Activated CD8-positive, alpha-beta memory T cell treated with anti-CD3 and anti-CD28 coated beads, Interleukin-2, amount 50 U/mL, for 24 hours (primary cell): ENCODE measurements around the gene CUEDC1.

Experiments
- DNase-seq: peaks from one replicate; pipeline ENCODE4 v3.0.0-alpha.2; 2020; ENCODE audit errors: extremely low read depth

The CUEDC1 gene

DNA sequence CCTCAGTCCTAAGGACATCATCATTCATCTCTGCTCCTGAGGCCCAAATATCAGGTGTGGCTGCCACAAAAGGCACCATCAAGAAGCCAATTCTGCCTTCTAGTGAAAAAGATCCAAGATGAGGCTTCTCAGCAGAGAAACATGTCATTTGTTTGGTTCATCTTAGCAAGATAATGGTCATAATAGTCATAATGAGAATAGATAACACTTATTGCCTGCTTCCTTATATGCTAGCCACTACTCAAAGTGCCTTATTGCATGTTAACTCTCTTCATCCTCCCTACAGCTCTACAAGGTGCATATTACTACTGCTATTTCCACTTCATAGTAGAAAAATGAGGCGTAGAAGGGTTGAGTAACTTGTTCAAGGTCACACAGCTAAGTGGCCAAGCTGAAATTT, 60.4 kb downstream of the CUEDC1 start:
- no peak for DNase-seq

GRCh38 chr17:57892820-57893595, 62.2 kb downstream of the CUEDC1 start:
- DNase-seq, result no peak

GRCh38 chr17:57892146-57892819, 62.9 kb downstream of the CUEDC1 start:
- DNase-seq, result peak; percentile 58

- no peak for DNase-seq
These were observed 64.4 kb downstream of the CUEDC1 start for GRCh38 chr17:57890857-57891232.

- DNase-seq, result no peak
These were observed 65.0 kb downstream of the CUEDC1 start for GRCh38 chr17:57889892-57890856.

GRCh38 chr17:57889252-57889651, 66.0 kb downstream of the CUEDC1 start:
- no peak for DNase-seq

- no peak for DNase-seq
These were observed 66.6 kb downstream of the CUEDC1 start for GRCh38 chr17:57888311-57889216.

- DNase-seq, result no peak
These were observed 68.1 kb downstream of the CUEDC1 start for GRCh38 chr17:57887161-57887560.

- DNase-seq, result no peak
These were observed 69.2 kb downstream of the CUEDC1 start for GRCh38 chr17:57886020-57886419.

DNA sequence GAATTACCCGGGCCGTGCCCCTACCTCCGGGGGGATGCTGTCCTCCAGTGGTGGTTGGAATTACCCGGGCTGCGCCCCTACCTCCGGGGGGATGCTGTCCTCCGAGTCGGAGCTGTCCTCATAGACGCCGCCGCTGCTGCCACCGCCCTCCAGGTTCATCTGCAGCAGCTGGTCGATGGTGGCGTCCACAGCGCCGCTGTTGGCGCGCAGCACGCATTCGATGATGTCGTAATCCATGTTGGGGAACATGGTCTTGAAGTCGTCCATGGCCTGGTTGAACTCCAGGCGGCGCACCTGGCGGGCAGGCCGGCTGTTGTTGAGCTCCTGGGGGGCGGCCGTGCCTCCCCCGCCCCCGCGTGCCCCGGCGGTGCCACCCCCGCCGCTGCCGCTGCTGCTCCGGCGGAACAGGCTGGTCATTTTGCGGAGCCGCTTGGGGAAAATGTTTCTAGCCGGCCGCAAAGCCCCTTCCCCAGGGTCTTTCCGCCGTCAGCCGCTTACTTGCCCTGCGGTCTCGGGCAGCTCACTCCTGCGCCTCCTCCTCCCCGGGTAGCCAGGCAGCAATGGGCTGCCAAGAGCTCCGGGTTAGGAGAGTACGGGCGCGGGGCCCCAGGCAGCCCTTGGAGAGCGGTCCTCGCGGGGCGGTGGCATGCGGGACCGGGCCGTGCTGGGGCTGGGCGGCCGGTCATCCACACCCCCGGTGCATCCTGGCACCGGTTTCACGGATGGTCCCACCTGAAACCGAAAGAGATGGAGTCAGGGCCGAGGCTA, 69.9 kb downstream of the CUEDC1 start:
- DNase-seq, result no peak

DNA sequence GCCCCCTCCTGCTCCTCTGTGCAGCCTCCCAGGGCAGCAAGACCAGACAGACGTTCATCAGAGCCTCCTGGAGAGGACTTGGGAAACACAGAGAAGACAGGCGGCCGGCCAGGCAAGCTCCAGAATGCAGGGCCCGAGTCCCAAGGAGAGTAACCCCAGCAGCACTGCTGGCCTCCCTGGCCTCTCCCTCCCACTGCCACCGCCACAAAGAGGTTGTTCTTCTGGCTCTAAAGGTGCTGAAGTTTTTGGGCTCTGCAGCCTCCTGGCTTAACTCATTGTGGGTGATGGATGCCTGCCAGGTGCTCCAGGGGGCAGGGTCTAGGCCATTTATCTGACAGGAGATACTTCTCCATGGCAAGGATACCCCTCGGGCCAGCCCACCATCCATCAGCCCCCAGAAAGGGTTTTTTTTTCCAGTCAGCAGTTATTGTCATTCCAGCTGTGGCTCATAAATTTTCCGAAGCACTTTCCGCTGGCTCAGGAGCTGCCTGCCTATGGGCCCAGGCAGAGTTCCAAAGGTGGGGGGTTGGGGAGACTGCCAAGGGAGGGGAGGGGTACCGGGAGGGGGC, 73.3 kb downstream of the CUEDC1 start:
- DNase-seq, result no peak

DNA sequence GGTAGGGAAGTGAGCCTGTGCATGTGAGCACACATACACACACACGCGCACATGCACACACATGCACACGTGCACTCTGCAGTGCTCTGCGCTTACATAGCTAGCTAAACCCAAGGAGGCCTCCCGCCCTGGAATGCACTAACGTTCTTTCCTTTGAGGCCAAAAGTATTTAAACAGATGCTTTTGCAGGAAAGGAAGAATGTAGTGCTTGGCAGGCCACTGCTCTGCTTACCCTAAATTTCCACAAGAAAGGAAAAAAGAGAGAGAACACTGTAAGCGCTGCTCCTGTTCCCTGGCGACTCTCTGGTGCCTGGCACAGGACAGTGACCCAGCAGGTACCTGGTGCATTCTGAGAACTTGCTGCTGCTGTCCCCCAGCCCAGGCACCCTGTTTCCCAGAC, 74.1 kb downstream of the CUEDC1 start:
- DNase-seq, result no peak

DNA sequence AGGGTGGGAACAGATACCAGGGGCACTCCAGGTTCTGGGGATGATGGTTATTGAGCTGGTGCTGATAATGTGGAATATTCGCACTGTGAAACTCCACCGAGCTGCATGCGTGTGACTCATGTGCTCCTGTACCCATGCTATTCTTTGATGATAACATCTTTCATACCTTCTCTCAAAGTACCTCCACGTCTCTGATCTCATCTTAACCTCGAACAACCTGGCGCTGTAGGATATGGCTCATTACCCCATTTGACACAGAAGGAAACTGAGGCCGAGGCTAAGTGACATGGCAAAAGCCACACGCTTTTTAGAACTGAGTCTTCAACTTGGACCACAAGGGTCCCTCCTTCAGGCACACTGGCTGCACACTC, 75.1 kb downstream of the CUEDC1 start:
- no peak for DNase-seq

DNA sequence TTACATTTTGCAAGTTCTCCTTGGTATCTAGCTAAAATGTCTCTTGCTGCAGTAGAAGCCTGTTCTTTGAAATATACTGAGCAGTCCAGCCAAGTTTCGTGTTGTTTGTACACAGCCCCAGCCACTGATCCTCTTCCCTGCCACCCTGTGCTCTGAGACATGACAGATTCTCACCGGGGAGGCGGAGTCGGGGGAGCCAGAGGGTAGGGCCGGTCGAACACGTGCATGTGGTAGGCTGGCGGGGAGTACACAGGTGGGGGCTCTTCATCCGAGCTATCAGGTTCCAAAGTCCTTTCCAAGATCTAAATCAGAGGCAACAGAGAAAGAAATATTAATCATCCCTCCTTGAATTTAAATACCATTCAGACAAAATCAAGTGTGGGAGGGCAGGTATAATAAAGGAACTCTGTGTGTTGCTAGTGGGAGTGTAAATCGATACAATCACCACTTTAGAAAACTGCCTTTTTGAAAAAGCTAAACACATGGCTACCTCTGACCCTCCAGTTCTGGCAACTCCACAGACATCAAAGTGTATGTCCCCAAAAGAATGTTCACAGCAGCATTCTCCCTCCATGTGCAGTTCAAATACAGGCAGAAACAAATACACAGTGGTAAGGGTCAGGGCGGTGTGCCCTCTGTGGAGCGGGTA, 75.7 kb downstream of the CUEDC1 start:
- DNase-seq, result no peak

DNA sequence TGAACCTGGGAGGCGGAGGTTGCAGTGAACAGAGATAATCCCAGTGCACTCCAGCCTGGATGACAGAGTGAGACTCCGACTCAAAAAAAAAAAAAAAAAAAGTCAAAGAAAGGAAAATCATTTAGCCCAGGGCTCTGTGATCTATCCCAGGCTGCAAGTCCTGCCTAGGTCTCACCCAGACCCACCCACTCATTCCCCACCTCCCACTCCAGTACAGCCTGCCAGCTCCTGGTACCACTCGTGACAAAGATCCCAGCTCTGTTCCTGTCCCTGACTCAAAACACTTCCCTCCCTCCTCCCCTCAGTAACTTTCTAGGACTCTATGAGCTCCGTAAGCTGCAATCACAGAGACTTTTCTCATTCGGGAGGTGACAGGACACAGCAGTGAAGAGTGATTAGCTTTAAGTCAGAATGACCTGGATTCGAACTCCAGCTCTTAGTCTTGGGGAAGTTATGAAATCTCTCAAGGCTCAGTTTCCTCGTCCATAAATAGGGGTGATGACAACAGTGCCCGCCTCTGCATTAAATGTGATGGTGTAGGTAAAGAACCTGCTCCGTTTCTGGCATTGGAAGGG, 77.3 kb downstream of the CUEDC1 start:
- no peak for DNase-seq

GRCh38 chr17:57876866-57877237, 78.4 kb downstream of the CUEDC1 start:
- no peak for DNase-seq

DNA sequence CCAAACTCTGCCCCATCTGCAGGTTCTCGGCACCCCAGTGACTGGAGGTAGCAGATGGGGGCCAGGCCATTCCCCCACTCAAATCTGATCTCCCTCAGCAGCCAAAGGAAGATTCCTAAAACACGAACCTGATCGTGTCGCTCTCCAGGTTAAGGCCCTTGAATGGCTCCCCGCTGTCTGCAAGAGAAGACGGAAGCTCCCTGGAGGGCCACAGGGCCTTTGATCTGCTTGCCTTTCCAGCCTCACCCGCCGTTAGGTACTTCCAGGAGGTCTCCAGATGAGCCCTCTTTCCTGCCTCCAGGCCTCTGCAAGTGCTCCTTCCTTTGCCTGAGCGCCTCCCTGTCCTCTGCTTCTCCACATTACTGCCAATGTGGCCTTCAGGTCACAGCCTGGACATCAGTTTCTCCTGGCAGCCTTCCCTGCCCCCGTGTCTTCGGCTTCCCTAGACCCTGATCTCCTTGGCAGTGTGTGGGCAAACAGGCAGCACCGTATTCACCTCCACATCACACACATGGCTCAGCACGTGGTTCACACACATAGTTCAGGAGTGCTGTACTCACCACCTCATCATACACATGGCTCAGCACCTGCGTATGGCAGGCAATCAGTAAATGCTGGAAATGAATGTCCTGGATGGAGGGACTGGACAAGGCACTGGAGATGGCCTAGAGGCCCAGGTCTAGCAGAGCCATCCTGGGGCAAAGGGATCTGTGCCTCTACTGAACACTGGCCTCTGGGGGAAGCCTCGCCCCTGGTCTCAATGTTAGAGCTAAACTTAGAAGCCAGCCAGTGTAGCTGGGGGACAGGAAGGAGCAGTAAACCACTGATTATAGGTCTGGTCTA, 79.0 kb downstream of the CUEDC1 start:
- no peak for DNase-seq

- DNase-seq, result no peak
These were observed 79.8 kb downstream of the CUEDC1 start for GRCh38 chr17:57875290-57876022.
